Activated gamma-delta T cell treated with Interleukin-2 at 50 U/mL for 16 hours (primary cell): ENCODE measurements around the gene CNTNAP2.
"Not testable (repeated sequence)": the region's sequence is repeated elsewhere in the genome, so short reads cannot be mapped to it uniquely, and the experiment has no call there.

Source experiments
- DNase-seq: peaks from one replicate; pipeline ENCODE4 v3.0.0-alpha.2; 2020

CNTNAP2 gene

GRCh38 chr7:146791344-146792285 is 675.0 kb downstream of the CNTNAP2 start:
- no peak for DNase-seq

GRCh38 chr7:146804620-146805019 is 688.0 kb downstream of the CNTNAP2 start:
- no peak for DNase-seq

GRCh38 chr7:146805082-146805481 is 688.5 kb downstream of the CNTNAP2 start:
- no peak for DNase-seq

- no peak for DNase-seq
Observed at GRCh38 chr7:146826329-146826728, 709.7 kb downstream of the CNTNAP2 start.

GRCh38 chr7:146830686-146831085 is 714.1 kb downstream of the CNTNAP2 start:
- DNase-seq, result no peak

- DNase-seq, result no peak
Observed at GRCh38 chr7:146831875-146832274, 715.3 kb downstream of the CNTNAP2 start.

GRCh38 chr7:146844405-146844804 is 727.8 kb downstream of the CNTNAP2 start:
- no peak for DNase-seq

- DNase-seq, result no peak
Observed at GRCh38 chr7:146858690-146859089, 742.1 kb downstream of the CNTNAP2 start.

- no peak for DNase-seq
Observed at GRCh38 chr7:146861701-146862100, 745.1 kb downstream of the CNTNAP2 start.

GRCh38 chr7:146862415-146862814 is 745.8 kb downstream of the CNTNAP2 start:
- DNase-seq, result no peak

- DNase-seq, result no peak
Observed at GRCh38 chr7:146864644-146865043, 748.0 kb downstream of the CNTNAP2 start.

- no peak for DNase-seq
Observed at GRCh38 chr7:146865696-146866095, 749.1 kb downstream of the CNTNAP2 start.

GRCh38 chr7:146874722-146875121 is 758.1 kb downstream of the CNTNAP2 start:
- no peak for DNase-seq

GRCh38 chr7:146875237-146875785 is 758.7 kb downstream of the CNTNAP2 start:
- DNase-seq, result no peak

- no peak for DNase-seq
Observed at GRCh38 chr7:146875981-146876380, 759.4 kb downstream of the CNTNAP2 start.

GRCh38 chr7:146876411-146876810 is 759.8 kb downstream of the CNTNAP2 start:
- no peak for DNase-seq

GRCh38 chr7:146878901-146879300 is 762.3 kb downstream of the CNTNAP2 start:
- no peak for DNase-seq

GRCh38 chr7:146885231-146885630 is 768.6 kb downstream of the CNTNAP2 start:
- no peak for DNase-seq

GRCh38 chr7:146889806-146890555 is 773.4 kb downstream of the CNTNAP2 start:
- DNase-seq, result no peak

- DNase-seq, result no peak
Observed at GRCh38 chr7:146892151-146892550, 775.5 kb downstream of the CNTNAP2 start.

- no peak for DNase-seq
Observed at GRCh38 chr7:146894927-146895326, 778.3 kb downstream of the CNTNAP2 start.

- no peak for DNase-seq
Observed at GRCh38 chr7:146902266-146902665, 785.7 kb downstream of the CNTNAP2 start.

- DNase-seq, result no peak
Observed at GRCh38 chr7:146902728-146903127, 786.1 kb downstream of the CNTNAP2 start.

GRCh38 chr7:146905746-146906145 is 789.1 kb downstream of the CNTNAP2 start:
- not testable (repeated sequence) for DNase-seq
